ENCODE data around the gene SCN1B.

DNA sequence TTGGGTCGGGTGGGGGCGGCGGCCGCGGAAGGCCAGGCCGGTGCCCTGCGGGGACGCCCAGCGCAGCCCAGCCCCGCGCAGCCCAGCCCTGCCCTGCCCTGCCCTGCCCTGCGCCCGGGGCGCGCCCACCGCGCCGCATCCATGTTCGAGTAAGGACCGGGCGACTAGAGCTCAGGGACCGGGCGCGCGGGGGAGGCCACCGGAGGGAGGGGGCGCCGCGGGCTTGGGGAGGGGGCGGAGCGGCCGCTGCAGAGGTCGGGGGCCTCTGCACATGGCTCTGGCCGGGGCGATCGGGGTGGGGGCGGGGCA, 30.0 kb upstream of the SCN1B start:
- TF ChIP-seq, protein P1, sequence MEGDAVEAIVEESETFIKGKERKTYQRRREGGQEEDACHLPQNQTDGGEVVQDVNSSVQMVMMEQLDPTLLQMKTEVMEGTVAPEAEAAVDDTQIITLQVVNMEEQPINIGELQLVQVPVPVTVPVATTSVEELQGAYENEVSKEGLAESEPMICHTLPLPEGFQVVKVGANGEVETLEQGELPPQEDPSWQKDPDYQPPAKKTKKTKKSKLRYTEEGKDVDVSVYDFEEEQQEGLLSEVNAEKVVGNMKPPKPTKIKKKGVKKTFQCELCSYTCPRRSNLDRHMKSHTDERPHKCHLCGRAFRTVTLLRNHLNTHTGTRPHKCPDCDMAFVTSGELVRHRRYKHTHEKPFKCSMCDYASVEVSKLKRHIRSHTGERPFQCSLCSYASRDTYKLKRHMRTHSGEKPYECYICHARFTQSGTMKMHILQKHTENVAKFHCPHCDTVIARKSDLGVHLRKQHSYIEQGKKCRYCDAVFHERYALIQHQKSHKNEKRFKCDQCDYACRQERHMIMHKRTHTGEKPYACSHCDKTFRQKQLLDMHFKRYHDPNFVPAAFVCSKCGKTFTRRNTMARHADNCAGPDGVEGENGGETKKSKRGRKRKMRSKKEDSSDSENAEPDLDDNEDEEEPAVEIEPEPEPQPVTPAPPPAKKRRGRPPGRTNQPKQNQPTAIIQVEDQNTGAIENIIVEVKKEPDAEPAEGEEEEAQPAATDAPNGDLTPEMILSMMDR (IDR thresholded peaks at IDR 0.05): no peak
- no peak for TF ChIP-seq POLR2A (IDR thresholded peaks at IDR 0.05)
